ENCODE results near the gene RAB11FIP4.

RAB11FIP4 gene

DNA sequence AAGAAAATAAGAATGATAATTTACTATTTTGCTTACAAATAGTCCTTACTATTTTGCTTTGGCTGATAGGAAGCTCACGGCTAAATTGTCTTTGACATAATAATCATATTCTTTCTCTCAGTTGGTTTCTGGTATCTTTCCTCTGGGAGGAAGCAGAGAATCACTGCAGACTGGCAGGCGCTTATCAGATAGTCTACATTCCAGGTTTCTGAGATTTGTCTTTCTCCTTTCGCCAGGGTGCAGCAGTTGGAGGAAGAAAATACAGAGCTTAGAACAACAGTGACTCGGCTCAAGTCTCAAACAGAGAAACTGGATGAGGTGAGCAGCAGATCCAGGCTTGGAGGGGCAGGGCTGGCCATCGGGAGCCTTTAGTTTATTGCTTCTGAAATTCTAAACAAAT is 136.1 kb downstream of the RAB11FIP4 start:
- no peak for DNase-seq

DNA sequence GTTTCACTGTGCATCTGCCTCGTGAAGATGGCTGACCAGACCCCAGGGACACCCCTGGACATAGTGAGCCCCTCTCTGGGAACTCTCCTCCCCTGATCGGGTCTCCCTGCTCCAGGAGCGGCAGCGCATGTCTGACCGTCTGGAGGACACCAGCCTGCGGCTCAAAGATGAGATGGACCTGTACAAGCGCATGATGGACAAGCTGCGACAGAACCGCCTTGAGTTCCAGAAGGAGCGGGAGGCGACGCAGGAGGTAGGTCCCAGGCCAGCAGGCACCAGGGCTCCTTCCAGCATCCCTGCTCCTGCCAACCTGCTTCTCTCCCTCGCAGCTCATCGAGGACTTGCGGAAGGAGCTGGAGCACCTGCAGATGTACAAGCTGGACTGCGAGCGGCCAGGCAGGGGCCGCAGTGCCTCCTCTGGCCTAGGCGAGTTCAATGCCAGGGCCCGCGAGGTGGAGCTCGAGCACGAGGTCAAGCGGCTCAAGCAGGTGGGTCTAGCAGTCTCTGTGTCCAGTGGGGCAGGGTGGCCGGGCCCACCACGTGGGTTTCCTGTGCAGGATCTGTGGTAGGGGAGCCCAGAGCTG is 136.9 kb downstream of the RAB11FIP4 start:
- DNase-seq = no peak

- DNase-seq = no peak
These were observed 138.4 kb downstream of the RAB11FIP4 start for GRCh38 chr17:31529841-31530251.

DNA sequence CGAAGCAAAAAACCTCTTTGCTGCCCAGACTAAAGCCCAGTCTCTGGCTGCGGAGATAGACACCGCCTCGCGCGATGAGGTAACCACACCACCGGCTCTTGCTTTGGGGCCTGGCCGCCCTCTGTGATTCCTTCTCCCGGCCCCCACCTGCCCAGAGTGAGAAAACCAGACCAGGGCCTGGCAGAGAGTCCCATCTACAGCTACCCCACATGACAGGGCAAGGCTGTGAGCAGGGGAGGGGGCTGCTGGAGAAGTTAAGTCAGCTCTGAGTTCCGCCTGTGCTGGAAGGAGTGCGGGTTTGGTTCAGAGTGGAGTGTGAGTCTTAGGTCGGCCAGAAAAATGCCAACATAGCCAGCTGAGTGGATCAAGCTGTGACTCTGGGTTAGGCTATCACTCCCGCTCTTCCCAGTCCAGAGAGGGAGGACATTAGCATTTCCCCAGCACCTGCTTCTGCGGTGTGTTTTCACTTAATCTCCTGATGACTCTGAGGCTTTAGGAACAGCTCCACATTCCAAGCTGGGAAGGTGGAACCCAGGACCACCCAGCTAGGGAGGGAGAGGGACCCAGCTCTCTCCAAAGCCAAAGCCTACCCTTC is 139.0 kb downstream of the RAB11FIP4 start:
- DNase-seq = no peak

GRCh38 chr17:31531336-31531980 is 140.0 kb downstream of the RAB11FIP4 start:
- DNase-seq = no peak

DNA sequence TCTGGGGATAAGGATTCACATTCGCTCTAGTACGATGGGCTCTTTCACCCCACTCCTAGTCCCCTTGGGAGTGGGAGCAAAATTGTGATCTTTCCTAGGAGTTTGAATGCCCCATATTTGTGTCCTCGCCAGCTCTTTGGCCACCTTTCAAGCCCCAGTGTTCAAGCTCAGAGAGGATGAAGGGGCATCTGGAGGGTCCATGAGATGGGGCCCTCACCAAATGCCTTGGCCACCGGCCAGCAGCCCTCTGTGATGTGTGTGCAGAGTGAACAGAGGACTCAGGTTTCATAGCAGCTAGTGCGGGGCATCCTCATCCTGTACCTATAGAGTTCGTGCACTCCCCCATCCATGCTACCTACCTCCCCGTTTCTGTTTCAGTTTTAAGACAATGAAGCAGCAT is 140.6 kb downstream of the RAB11FIP4 start:
- DNase-seq = no peak

DNA sequence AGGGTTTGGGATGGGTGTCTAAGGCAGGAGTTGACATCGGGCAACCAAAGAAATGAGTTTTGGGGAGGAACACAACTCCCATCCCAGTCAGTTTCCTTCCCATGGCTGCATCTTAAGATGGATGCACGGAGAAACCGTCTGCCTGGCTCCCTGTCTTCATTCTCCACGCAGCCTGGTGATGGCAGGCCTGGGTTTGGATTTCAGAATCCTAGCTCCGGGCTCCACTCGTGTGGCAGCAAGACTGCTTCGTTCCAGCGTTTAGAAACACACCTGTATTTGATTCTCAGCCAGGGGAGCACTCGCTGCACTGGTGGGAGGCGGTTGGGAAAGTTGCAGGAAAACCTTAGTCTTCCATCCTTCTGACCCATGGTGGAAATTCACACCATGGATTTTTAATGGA is 141.1 kb downstream of the RAB11FIP4 start:
- no peak for DNase-seq

GRCh38 chr17:31533546-31534155 is 142.2 kb downstream of the RAB11FIP4 start:
- no peak for DNase-seq

DNA sequence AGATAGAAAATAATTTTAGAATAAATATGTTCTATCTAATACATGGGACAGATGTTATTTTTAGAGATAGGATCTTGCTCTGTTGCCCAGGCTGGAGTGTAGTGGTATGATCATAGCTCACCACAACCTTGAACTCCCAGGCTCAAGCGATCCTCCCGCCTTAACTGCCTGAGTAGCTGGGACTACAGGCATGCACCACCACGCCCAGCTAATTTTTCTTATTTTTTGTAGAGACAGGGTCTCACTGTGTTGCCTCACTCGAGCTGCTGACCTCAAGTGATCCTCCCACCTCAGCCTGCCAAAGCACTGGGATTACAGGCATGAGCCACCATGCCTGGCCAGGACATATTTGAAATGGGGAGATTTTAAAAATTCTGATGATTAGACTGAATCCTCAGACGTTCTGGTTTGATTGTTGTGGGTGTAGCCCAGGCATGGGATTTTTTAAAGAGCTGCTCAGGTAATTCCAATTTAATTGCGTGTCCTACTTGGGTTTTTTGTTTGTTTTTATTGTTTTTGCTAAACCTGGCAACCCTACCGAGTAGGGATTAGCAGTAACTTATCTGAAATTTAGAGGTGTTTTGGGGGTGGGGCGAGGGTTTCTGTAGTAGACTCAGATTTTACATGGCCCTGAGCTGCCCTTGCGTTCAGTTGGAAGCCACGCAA is 142.9 kb downstream of the RAB11FIP4 start:
- DNase-seq = no peak

DNA sequence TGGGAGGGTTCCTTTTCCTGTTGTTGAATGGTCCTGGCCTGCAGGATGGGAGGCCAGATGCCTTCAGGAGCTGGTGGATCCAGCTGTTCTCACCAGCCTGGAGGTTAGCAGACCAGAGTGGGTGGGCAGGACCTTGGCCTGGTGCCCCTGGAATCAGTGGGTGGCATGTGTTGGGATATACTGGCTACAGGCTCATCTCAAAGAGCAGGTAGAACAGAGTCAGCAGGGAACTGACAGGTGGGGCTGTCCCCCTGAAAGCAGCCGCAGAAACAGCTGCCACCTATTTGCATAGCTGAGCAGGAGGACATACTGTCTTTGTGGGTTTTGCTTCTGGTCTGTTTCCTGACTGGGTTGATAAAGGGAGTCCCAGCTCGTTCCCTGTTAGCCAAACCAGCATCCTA is 144.1 kb downstream of the RAB11FIP4 start:
- no peak for DNase-seq

DNA sequence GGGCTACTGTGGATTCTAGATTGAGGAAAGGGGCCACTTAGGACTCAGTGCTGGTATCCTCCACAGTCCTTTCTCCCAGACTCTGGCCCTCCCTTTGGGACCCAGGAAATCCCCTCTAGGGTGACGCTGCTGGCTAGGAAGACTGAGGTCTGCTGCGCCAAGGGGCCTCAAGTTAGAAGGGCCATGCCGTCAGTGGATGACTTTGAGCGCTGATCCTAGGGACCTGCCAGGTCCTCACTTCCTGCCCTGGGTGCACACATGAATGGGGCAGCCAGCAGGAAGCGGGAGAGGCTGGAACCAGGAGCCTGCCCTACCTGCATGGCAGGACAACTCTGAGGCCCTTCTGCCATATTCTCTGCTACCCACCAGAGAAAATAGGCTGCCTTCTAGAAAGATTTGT is 145.0 kb downstream of the RAB11FIP4 start:
- DNase-seq = no peak

GRCh38 chr17:31537565-31538011 is 146.1 kb downstream of the RAB11FIP4 start:
- no peak for DNase-seq

DNA sequence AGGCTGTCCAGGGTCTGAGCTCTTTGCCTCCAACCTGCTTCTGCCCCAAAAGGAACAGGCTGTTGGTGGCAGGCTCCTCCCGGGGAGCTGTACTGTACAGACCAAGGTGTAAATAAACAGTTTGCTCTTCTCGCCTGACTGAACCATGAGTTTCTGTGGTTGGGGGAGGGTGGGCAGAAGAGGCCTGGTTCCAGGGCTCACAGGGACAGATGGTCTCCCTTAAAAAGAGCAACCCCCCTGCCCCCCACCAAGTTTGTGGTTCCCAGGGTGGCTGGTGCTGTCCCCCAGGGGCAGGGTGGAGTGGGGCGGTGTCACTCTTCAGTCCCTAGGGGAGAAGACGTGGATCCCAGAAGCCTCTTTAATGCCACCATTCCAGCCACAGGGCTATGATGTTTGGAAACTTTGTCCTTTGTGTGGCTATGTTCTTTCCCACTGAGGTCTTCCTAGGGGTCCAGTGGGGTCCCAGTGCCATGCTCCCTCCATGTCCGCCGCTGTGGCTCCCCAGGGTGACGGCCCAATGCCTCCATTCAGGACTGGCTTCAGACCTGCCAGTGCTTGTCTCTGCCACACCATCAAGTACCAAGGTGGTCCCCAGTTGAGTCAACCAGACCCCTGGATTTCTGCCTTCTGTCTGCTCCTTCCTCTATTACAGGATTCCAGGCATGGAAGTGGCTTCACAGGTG is 146.7 kb downstream of the RAB11FIP4 start:
- no peak for DNase-seq

- no peak for DNase-seq
These were observed 149.3 kb downstream of the RAB11FIP4 start for GRCh38 chr17:31540602-31541307.

GRCh38 chr17:31541559-31541958 is 150.1 kb downstream of the RAB11FIP4 start:
- no peak for DNase-seq

- DNase-seq = no peak
These were observed 152.7 kb downstream of the RAB11FIP4 start for GRCh38 chr17:31544186-31544585.

- no peak for DNase-seq
These were observed 155.2 kb downstream of the RAB11FIP4 start for GRCh38 chr17:31546650-31547049.

GRCh38 chr17:31548709-31549108 is 157.2 kb downstream of the RAB11FIP4 start:
- DNase-seq = no peak

GRCh38 chr17:31549121-31549524 is 157.6 kb downstream of the RAB11FIP4 start:
- no peak for DNase-seq

GRCh38 chr17:31549525-31550388 is 158.3 kb downstream of the RAB11FIP4 start:
- DNase-seq = peak; percentile 84 to 99 (median 92)

DNA sequence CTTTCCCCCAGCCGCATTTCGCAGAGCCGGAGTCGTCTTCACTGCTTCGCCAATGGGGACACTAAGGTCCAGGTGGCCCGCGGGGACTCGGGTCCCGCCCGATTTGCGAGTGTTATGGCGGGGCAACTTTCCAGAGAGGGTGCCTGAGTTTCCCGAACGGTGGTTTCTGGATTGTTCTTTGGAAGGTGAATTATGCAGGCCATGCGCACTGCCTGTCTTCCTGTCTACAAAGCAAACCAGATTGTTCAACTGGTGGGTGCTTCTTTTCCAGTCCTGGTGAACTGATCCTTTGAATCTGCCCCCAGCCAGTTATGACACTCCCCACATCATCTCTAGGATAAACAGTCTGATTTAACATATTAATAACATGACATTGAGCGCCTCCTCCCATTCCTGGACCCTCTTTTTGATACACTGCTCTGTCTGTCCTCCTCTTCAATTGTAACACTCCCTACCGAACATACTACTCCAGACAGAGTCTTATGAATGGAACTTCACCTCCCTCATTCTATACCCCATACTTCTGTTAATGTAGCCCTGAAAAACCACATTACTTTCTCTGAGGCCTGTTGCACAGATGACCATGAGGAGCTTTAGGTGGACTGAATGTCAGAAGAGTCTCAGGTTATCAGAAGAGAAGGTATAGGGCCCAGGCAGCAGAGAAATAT is 159.0 kb downstream of the RAB11FIP4 start:
- DNase-seq = peak in 1 of 4 experiments; percentile 40

All from activated naive CD4-positive, alpha-beta T cell (primary cell).